NB4 (cell line): ENCODE results near the gene PPIL6.

Experiments
- CTCF ChIP-seq: IDR thresholded peaks from one replicate; pipeline ENCODE4 v1.5.1; 2012; ENCODE audit warnings: low read depth, low read length
- MAX ChIP-seq: IDR thresholded peaks from 2 replicates; pipeline ENCODE4 v1.6.1; 2011; ENCODE audit warnings: low read depth, low read length
- MYC ChIP-seq: IDR thresholded peaks from 2 replicates; pipeline ENCODE4 v1.6.1; 2011; ENCODE audit warnings: low read depth, low read length
- POLR2A ChIP-seq: IDR thresholded peaks from 2 replicates; pipeline ENCODE4 v1.6.1; 2011; ENCODE audit warnings: mild to moderate bottlenecking; ENCODE audit not compliant: insufficient read length; ENCODE audit errors: extremely low read depth

GRCh38 chr6:109452181-109452580 lies 11.8 kb upstream of the PPIL6 start:
- TF ChIP-seq CTCF (no peak), POLR2A (no peak), MAX (no peak), MYC (no peak)
